ENCODE measurements around the gene PCARE.

DNA sequence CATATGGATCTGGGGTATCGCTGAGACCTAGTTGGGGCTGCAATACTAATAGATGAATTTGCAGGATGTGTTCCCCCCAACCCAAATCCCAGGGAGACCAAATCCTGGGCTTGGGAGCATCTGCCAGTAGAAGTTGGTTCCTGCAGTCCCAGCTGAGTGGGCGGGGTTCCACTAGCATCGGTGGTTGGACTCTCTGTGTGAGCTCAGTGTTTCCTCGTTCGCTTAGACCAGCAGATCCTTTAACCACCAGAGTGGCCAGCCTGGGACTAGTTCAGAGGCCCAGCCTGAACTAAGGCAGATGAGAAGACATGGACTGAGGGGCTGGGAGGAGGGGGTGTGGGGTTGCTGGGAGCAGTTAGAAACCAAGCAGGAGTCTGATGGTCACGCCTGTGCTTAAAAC, 40.7 kb downstream of the PCARE start:
- TF ChIP-seq, protein P1, sequence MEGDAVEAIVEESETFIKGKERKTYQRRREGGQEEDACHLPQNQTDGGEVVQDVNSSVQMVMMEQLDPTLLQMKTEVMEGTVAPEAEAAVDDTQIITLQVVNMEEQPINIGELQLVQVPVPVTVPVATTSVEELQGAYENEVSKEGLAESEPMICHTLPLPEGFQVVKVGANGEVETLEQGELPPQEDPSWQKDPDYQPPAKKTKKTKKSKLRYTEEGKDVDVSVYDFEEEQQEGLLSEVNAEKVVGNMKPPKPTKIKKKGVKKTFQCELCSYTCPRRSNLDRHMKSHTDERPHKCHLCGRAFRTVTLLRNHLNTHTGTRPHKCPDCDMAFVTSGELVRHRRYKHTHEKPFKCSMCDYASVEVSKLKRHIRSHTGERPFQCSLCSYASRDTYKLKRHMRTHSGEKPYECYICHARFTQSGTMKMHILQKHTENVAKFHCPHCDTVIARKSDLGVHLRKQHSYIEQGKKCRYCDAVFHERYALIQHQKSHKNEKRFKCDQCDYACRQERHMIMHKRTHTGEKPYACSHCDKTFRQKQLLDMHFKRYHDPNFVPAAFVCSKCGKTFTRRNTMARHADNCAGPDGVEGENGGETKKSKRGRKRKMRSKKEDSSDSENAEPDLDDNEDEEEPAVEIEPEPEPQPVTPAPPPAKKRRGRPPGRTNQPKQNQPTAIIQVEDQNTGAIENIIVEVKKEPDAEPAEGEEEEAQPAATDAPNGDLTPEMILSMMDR (IDR thresholded peaks at IDR 0.05): no peak
- TF ChIP-seq POLR2A (IDR thresholded peaks at IDR 0.05): no peak
